Brain pericyte (primary cell): ENCODE data around the gene BROX.
A peak's percentile ranks its signal among the peaks of the same experiment; 100 is the strongest.
"Not testable (repeated sequence)": the region's sequence is repeated elsewhere in the genome, so short reads cannot be mapped to it uniquely, and the experiment has no call there.

Experiments used
- DNase-seq: peaks from one replicate; pipeline ENCODE4 v3.0.0-alpha.2; 2012; ENCODE audit warnings: low read depth, low spot score

The BROX gene

DNA sequence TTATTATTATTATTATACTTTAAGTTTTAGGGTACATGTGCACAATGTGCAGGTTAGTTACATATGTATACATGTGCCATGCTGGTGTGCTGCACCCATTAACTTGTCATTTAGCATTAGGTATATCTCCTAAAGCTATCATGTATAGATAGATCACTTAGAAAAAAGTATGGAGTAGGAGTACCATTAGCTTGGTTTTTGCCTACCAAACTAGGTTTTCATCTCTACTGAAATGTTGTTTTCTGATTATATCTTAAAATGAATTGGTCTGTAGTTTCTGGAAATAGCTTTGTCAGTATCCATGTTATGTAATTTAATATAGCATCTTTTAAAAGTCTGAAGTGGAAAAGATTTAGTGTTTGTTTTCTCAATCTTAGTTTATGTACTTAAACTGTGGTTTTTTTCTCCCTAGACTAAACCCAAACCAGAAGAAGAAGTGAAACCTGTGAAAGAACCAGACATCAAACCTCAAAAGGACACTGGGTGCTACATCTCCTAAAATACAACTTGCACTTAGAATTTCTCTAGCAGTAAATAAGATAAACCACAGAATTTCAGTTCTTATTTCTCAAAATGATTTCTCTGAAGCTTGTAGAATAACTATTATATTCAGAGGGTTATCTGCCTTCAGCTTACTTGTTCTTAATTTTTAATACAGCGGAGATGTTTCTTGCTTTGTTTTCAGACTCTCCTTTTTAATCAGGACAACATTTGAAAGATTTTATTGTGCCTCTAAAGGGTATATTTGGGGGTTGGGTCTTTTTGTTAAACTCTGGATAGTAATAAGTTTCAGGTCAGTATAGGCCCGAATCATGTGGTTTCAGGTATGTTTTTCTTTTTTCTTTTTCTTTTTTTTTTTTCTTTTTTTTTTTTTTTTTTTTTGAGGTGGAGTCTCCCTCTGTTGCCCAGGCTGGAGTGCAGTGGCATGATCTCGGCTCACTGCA lies 20.1 kb downstream of the BROX start:
- no peak for DNase-seq

DNA sequence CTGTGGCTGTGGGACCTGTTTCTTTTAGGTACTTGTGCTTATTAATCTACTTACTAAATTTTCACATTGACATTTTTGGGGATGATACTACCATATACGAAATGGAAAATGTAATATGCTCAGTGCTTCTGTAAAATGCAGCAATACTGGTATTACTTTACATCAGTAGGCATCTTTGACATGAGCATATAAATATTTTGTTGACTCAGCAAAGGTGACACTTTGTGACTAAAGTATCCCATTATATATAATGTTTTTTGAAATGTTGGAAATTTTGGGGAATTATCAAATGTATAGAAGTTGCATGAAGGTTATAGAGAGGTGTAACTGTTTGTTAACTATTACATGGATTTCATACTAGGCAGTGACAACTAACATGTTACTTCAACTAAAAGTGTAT lies 22.4 kb downstream of the BROX start:
- DNase-seq: no peak

DNA sequence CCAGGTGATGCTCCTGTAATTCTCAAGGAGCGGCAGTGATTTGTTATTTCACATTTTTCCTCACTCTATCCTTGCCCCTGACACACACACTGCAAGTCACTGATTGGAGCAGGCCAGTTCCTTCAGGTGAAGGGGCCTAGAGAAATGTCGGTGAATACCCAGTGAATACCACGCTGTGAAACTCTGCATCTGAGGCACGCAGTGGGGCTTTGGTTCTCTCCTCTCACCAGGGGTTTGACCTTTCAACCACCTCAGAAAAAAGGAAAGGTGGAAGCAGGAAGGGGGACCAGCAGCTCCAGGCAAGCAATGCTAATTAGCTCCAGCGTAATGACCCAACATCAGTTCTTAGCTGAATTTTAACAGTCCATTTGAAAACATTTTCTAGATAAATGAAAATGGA lies 24.1 kb downstream of the BROX start:
- no peak for DNase-seq

DNA sequence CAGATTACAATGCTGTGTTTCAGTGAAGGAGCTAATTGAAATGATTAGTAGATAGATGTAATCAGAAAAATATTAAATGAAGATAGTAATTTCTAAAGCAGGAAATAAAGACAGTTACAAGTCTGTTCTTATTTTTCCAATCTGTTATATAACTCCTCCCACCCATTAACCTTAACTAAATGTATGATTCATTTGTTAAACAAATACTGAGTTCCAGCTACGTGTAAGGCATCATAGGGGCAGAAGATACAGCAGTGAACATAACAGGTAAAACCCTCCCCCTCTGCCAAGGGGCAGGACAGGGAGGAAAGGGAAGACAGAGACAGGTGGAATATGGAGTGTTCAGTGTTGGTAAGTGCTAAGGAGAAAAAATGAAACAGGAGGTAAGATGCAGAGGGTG lies 24.6 kb downstream of the BROX start, which contains the start of gene FAM177B:
TSS of gene FAM177B (plus strand) at position 231 of the 400 bp plus-strand sequence. CDS start 9,344 bp downstream, outside the sequence.
- DNase-seq: no peak

DNA sequence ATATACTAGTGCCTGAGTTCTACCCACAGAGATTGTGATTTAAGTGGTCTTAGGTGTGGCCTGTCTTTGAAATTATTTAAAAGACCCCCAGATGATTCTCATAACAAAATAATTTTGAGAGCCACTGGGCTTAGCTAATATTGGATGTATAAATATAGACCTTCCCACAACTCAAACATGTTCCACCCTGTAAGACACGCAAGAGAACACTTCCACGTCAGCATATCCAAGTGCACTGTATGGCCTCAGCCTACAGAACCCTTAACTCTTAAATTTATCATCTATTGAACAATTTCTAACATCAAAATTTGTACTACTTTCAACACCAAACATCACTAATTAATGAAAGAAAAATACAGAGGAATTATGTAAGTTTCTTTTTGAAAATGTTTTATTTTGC lies 27.1 kb downstream of the BROX start:
- DNase-seq: no peak

DNA sequence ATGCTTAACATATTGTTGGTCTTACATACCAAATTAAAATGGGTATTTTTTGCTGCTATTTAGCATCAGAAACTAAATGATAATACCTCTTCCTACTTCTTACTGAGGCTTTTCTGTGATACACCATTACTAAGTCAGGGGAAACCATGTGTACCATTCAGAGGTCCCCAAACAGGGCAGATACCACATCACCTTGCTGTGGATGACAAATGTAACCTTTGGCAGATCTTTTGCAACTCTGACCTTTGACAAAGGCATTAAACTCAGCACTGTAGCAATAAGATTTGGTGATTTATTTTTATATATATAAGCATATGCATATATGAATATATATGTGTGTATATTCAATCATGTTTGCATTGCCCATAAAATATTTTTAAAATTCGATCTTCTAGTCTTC lies 27.6 kb downstream of the BROX start:
- DNase-seq: no peak

DNA sequence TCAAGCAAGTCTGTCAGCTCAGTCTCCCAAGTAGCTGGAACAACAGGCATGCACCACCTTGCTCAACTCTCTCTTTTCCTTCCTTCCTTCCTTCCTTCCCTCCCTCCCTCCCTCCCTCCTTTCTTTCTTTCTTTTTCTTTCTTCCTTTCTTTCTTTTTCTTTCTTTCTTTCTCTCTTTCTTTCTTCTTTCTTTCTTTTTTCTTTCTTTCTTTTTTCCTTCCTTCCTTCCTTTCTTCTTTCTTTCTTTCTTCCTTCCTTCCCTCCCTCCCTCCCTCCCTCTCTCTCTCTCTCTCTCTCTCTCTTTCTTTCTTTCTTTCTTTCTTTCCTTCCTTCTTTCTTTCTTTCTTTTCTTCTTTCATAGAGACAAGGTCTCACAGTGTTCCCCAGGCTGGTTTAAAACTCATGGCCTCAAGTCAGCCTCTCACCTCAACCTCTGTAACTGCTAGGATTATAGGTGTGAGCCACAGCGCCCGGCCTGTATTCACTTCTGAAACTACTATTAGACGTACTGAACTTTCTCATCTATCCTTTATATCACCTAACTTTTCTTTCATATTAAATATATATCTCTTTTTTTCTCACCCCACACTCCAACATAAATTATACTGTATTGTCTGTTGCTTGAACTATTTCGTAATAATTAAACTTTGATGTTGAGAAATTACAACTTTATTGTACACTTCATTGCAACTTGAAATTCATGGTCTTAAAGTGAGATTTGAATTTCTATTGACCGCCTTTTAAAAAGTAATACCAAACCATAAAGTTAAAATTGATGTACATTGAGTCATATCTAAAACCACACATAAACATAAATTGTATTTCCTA lies 29.5 kb downstream of the BROX start:
- not testable (repeated sequence) for DNase-seq

DNA sequence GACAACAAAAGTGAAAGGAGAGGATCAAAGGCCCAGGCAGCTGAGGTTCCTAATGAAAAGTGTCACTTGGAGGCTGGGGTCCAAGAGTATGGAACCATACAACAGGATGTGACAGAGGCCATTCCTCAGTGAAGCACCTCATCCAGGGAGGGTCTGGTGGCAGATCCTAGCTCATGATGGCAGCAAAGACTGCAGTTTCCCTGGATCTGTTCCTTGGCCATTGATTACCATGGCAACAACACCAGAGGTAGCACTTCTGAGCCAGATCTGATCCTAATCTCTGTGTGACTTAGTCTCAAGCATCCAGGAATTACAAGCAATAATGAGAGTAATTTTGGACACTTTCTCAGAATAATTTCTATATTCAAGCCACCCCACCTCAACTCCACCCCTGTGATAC lies 37.6 kb downstream of the BROX start:
- no peak for DNase-seq

DNA sequence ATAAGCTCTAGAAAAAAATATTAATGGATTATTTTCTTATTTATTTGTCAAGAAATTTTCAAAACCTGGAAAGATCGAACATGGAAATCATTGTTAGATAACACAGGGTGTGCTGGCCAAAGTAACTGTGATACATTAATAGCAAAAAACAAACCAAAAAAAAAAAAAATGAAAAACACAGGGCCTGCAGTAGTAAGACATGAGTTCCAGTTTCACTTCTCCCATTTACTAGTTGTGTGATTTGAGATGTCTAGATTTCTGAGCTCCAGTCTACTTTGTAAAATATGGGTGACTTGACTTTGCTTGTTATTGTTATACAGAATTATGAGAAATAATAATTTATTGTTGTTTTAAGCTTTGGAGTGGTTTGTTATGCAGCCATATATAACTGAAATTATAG lies 38.3 kb downstream of the BROX start:
- no peak for DNase-seq

DNA sequence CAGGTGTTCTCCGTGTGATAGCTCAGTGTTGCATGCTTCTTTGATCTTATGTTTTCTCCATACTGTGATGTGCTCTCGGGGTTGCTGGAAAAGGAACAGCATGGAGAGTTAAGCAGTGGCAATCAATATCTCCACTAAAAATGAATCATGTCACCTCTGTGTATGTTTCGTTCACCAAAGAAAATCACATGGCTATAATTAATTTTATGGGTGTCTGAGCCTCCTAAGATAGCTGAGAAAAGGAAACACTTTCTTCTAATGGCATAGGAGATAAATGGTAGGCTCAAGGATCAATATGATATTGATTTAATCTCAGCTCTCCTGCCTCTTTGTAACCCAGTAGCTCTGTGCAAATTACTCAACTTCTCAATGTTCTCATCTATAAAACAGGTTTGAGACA lies 38.9 kb downstream of the BROX start:
- no peak for DNase-seq

DNA sequence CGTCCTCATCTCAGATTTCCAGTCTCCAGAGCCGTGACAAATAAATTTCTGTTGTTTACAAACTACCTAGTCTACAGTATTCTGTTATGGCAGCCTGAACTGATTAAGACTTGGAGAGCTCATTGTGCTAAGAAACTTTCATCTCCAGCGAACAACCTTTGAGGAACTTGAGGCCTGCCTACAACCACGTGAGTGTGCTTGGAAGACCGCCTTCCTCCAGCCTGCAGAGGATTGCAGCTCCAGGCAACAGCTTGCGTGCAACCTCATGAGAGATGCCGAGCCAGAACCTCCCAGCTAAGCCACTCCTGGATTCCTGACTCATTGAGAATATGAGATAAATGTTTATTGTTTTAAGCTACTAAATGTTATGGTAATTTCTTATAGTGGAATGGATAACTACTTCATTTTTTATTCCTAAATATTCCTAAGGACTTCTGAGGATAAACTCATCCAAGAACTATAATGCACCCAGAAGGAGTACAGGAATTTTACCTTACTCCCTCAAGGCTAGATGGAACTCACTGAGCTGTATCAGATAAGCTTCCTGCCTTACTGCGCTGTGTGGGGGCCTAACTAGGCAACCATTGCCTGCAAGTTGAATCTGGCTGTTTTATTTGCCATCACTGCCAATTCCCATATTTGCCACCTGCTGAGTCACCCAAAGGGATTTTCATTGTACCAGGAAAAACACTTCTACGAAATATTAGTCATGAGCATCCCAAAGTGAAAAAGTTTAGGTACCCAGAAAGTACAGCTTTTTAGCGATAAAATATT lies 42.2 kb downstream of the BROX start:
- peak; percentile 32 for DNase-seq

DNA sequence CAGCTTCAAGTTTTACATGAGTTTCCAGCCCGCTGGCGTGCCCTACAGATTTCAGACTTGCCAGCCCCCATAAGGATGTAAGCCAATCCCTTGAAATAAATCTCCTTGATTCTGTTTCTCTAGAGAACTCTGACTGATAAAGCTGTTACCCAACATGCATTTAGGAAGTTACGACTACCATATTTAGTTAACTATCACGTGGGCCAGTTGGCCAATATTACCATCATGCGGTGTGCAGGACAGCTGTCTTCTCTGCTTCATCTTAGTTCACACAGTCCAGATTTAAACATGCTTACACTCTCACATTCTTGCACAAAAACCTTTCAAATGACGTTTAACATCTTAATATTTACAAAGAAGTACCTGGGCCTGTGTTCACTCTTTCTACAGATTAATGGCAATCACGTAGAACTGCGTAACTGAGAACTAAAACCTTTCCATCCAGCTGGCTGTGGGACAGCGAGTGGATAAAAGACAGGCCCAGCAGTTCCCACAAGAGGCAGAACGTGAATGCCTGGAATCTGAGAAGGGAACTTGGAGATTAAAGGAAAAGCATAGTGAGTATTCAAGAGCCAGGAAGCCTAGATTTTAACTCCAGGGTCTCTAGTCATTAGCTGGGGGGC lies 45.4 kb downstream of the BROX start:
- no peak for DNase-seq

DNA sequence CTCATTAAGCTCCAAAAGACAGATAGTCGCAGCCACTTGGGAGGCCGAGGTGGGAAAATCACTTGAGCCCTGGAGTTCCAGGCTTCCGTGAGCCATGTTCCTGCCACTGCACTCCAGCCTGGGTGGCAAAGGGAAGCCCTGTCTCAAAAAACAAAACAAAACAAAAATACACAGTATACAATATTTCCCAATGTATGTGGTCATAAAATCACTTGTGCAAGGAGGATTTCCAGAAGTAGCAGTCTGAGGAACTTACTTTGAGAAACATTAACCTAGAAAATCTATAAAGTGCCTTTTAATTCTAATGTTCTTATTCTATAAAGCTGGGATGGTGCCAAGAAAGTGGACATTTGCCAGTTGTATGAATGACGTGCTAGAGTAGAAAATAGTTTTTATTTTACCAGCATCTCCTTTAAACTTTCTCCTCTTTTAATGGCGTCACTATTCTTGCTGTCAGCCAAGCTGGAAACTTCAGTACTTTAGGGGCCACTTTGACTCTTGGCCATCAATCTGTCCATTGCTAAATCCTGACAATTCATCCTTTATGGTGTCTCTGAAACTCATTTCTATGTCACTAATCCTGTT lies 47.2 kb downstream of the BROX start:
- no peak for DNase-seq

DNA sequence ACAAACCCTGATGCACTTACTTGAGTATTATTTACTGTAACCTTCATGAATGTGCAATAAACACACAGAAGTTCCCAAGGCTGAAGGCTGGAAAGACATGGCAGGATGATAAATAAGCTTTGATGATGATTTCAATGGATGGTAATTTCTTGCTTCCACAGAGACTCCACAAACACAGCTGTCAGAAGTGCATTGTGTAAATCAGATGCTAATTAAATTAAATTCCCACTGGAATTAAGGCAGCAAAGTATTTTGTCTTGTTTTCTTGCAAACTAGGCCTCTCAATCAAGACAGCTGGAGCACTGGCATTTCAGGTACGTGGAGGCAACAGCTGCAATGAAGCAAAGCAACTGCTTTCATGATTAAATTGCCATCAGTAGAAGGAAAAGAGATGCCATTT lies 48.7 kb downstream of the BROX start:
- no peak for DNase-seq

DNA sequence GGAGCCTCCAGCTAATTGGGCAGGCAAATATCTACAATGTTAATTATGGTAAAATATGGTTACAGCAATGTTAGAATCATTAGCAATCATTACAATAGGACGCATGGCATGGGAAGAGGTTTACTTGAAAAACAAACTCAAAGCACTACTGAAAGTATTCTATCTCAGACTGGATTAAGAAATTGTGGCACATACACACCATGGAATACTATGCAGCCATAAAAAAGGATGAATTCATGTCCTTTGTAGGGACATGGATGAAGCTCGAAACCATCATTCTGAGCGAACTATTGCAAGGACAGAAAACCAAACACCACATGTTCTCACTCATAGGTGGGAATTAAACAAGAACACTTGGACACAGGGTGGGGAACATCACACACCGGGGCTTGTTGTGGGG lies 49.8 kb downstream of the BROX start:
- DNase-seq: not testable (repeated sequence)

DNA sequence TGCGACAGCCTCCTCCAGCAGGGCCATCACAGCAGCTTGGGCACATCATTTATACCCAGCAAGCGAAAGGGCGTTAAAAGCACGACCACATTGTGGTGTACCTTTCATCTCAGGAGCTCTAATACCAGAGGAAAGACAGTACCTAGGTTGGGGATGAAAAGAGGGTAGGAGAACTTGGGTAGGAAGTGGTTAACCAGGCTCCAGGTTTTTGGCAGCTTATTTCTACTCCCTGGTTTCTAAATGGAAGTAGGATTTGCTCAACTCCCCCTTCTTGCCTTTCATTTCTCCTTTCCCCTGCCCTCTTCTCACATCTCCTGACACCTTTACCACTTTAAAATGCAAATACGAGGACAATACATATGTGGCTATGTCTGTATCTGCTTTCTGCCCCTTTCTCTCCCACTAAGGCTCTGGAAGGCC lies 54.8 kb downstream of the BROX start:
- no peak for DNase-seq

DNA sequence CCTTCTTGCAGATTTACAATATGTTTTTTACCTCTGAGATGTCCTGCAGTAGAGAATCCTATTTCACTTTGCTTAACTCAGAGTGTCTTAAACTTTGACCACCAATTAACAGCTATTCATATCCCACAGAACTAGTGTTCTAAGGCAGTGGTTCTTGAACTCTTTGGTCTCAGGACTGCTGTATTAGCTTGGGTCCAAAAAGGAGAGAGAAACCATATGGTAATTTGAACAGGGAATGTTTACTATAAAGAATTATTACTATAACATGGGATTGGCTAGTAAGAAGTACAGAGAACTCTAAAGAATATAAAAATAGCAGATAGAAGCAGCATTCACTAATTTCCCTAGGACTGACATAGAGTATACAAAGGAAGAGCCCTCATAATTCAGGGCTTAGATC lies 56.2 kb downstream of the BROX start:
- DNase-seq: no peak

DNA sequence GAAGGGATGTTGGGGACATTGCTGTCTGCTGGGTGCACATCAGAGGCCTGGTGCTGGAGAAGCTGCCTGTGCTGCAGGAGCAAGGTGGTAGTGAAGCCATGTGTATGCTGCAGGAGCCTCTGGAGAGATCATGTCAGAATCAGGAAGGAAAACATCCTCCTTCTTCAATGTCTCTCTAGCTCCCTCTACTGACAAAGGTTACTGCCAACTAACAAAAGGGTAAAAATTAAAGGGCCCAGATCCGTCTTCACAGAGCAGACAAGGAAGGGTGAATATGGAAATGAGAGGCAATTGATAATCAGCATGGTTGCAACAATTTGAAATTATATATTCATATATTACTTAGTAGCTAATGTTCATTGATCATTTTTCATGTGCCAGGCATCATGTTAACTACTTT lies 56.8 kb downstream of the BROX start:
- no peak for DNase-seq

DNA sequence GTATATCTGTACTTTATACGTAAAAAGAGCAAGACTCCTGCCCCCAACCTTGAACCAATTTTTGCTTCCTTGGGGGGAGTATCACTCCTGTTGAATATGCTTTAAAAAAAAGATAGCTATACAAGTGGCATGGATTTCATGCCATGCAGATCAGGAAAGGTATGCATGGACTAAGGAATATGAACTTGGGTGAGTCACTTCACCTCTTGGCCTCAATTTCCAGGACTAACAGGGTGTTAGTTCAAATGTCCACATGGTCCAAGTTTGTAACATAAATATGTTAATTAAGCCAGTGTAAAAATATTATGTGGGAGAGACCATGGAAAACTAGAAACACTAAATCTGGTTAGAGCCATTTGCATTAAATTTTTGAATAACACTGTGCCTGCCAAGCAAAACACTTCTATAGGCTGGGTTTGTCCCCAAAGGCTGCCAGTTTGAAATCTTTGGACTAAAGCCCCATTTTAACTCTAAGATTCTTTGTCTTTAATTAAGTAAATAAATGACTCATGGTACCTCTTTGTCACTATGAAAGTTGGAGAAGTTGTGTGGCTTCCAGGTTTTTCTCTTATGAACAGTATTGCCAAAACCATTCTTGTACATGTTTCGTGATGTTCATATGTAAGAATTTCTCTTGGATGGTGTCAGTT lies 57.7 kb downstream of the BROX start:
- DNase-seq: no peak

DNA sequence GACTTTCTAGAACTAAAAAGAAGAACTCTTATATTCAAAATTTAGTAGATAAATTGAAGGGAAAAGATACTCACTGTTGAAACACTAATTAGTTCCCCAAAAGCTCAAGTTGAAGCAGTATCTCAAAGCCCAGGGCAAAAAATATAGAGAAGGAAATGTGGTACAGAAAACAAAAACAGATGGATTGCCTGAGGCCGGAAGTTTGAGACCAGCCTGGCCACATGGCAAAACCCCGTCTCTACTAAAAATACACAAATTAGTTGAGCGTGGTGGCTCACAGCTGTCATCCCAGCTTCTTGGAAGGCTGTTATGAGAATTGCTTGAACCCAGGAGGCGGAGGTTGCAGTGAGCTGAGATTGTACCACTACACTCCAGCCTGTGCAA lies 60.6 kb downstream of the BROX start:
- DNase-seq: no peak

DNA sequence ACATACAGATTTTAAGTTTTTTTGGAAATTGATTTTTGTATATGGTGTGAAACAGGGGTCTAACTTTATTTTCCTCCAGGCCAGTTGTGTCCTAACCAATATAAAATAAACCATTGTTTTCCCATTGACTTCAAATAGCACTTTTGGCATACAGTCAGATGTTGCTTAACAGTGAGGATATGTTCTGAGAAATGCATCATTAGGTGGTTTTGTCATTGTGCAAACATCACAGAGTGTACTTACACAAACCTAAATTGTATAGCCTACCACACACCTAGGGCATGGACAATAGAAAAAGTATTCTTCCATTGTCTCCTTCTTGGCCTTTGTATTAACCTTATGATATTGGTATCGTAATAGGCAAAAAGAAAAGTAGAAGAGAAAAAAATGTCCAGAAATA lies 65.1 kb downstream of the BROX start:
- DNase-seq: no peak
